B cell (primary cell): Measurements from ENCODE around the gene ACSM2A.

ENCODE experiments used
- CTCF ChIP-seq: fragments of 200-600 bp; IDR thresholded peaks from one replicate; pipeline ENCODE4 v1.8.0; 2022; ENCODE audit warnings: antibody characterized with exemption, mild to moderate bottlenecking
- EZH2 ChIP-seq: IDR thresholded peaks from 2 replicates; pipeline ENCODE4 v1.6.1; 2012; ENCODE audit warnings: borderline replicate concordance, low read depth, mild to moderate bottlenecking, moderate library complexity, low read length; ENCODE audit not compliant: insufficient read depth, poor library complexity, severe bottlenecking

- no peak for TF ChIP-seq CTCF
- TF ChIP-seq EZH2, result no peak
Observed at GRCh38 chr16:20515688-20516090, 64.4 kb downstream of the ACSM2A start.
